SHP77 treated with DMSO at 0.1 percent for 48 hours (cell line): Measurements from ENCODE around the gene ZNF467.

Experiments used
- DNase-seq: peaks from one replicate; lab custom pipeline; 2025; lab: John Stamatoyannopoulos, UW

The ZNF467 gene

GRCh38 chr7:149806726-149807125, 33.3 kb upstream of the ZNF467 start:
- no peak for DNase-seq

- DNase-seq, result no peak
Measured at GRCh38 chr7:149804106-149804505, 30.7 kb upstream of the ZNF467 start.

GRCh38 chr7:149803551-149804074, 30.2 kb upstream of the ZNF467 start:
- DNase-seq, result no peak

DNA sequence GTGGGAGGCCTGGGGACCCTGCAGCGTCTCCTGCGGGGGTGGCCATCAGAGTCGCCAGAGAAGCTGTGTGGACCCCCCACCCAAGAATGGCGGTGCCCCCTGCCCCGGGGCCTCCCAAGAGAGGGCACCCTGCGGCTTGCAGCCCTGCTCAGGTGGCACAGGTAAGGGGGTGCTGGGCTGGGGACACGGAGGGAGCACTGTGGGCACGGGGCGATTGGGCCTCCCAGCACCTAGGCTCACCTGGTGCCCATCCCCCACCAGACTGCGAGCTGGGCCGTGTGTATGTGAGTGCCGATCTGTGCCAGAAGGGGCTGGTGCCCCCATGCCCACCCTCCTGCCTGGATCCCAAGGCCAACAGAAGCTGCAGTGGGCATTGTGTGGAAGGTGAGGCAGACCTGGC, 29.6 kb upstream of the ZNF467 start:
- no peak for DNase-seq

DNA sequence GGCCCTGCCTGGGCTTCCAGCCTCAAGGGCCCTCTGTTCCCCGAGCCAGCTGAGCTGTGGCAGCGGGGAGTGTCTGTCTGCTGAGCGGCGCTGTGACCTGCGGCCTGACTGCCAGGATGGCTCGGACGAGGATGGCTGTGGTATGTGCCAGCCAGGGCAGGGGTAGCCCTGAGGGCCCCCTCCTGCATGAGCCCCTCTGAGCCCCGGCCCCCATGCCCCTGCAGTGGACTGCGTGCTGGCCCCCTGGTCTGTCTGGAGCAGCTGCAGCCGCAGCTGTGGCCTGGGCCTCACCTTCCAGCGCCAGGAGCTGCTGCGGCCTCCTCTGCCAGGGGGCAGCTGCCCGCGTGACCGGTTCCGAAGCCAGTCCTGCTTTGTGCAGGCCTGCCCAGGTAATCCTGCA, 28.4 kb upstream of the ZNF467 start:
- DNase-seq, result no peak

DNA sequence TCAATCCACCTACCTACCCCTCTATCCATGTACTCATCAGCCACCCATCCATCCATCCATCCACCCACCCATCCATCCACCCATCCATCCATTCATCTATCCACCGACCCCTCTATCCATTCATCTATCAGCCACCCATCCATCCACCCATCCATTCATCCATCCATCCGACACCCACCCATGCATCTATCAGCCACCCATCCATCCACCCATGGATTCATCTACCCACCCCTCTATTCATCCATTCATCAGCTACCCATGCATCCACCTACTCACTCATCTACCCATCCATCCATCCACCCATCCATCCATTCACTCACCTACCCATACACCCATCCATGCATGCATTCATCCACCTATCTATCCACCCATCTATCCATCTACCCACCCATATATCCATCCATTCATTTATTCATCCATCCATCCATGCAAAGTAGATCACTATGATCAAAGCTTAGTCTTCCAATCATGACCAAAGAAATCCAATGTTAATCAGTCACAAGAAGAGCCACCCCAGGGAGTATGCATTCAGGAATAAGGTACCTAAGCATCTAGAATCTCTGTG, 27.7 kb upstream of the ZNF467 start:
- DNase-seq, result no peak

- DNase-seq, result no peak
Measured at GRCh38 chr7:149800169-149800555, 26.8 kb upstream of the ZNF467 start.

GRCh38 chr7:149799397-149800168, 26.2 kb upstream of the ZNF467 start:
- DNase-seq, result no peak

DNA sequence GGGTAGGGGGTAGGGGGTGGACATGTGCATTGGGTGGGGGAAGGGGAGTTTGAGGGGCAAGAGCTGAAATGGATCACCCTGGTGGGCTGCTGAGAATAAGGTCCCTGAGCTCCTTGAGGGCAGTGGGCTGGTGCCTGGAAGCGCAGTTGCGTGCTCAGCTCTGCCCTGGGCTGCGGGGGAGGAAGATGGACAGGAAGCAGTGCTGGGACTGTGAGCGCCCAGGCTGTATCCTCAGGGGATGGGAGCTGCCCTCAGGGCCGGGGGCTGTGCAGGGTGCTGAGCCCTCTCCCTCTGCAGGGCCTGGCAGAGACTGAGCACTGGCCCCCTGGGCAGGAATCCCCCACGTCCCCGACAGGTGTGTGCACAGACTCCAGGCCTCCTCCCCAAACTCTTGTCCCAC, 24.4 kb upstream of the ZNF467 start:
- no peak for DNase-seq

- no peak for DNase-seq
Measured at GRCh38 chr7:149796287-149796860, 23.0 kb upstream of the ZNF467 start.

GRCh38 chr7:149795126-149795525, 21.7 kb upstream of the ZNF467 start:
- no peak for DNase-seq

GRCh38 chr7:149794661-149795060, 21.3 kb upstream of the ZNF467 start:
- no peak for DNase-seq

GRCh38 chr7:149793261-149793660, 19.9 kb upstream of the ZNF467 start:
- DNase-seq, result no peak

DNA sequence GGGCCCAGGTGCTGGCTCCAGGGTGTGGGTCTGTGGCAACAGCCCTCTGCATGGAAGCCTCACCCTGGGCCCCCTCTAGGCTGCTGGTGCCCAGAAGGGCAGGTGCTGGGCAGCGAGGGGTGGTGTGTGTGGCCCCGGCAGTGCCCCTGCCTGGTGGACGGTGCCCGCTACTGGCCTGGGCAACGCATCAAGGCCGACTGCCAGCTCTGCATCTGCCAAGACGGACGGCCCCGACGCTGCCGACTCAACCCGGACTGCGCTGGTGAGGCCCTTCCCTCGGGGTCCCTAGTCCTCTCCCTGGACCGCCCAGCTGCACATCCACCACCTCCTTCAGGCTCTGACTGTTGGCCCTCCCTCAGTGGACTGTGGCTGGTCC, 18.8 kb upstream of the ZNF467 start:
- DNase-seq, result no peak

DNA sequence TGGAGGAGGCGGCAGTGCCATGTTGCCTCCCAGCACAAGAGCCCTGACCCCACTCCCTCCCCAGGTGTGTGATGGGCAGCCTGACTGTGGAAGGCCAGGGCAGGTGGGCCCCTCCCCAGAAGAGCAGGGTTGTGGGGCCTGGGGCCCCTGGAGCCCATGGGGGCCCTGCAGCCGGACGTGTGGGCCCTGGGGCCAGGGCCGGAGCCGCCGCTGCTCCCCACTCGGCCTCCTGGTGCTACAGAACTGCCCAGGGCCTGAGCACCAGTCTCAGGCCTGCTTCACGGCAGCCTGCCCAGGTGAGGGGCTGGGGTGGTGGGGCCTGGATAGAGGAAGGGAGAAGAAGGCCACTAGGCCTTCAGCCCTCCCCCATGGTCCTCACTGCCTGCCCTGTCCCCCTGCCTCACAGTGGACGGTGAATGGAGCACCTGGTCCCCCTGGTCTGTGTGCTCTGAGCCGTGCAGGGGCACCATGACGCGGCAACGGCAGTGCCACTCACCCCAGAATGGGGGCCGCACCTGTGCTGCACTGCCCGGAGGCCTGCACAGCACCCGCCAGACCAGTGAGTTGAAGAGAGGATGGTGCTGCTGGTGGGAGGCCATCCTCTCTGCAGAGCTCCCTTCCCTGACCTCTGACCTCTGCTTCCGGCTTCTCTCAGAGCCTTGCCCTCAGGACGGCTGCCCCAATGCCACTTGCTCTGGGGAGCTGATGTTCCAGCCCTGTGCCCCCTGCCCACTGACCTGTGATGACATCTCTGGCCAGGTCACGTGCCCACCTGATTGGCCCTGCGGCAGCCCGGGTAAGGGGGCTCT, 18.2 kb upstream of the ZNF467 start:
- DNase-seq, result no peak

DNA sequence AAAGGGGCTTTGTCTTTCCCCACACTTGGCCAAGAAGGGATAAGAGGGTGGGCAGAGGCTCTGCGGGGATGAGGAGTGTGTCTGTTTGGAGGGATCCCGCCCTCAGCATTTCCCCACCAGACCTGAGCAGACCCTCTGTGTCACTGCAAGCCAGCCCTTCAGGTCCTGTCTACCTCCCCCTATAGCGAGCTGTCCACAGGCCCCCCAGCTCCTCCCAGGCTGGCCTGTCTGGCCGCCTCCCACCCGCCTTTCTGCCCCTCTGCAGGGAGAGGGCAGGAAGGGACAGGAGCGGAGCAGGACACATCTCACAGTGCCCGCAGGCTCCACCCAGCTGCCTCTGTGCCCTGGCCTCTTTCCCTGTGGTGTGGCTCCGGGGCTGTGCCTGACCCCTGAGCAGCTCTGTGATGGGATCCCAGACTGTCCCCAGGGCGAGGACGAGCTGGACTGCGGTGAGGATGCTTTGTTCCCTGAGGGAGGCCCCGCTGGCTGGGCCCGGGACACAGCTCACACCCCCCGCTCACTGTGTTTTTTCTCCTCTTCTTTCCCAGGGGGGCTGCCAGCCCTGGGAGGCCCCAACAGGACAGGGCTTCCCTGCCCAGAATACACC, 17.5 kb upstream of the ZNF467 start:
- DNase-seq, result no peak

- no peak for DNase-seq
Measured at GRCh38 chr7:149790146-149790548, 16.8 kb upstream of the ZNF467 start.

DNA sequence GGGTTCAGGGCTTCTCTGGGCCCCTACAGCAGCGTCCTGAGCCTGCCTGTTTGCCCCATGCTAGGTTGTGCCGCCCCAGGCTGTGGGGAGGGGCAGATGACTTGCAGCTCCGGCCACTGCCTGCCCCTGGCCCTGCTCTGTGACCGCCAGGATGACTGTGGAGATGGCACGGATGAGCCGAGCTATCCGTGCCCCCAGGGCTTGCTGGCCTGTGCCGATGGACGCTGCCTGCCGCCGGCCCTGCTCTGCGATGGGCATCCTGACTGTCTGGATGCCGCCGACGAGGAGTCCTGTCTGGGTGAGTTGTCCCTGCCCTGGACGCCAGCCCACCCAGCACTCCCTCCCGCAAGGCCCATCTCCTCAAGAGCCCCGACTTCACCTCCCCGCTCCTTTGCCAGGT, 15.7 kb upstream of the ZNF467 start:
- DNase-seq, result no peak

DNA sequence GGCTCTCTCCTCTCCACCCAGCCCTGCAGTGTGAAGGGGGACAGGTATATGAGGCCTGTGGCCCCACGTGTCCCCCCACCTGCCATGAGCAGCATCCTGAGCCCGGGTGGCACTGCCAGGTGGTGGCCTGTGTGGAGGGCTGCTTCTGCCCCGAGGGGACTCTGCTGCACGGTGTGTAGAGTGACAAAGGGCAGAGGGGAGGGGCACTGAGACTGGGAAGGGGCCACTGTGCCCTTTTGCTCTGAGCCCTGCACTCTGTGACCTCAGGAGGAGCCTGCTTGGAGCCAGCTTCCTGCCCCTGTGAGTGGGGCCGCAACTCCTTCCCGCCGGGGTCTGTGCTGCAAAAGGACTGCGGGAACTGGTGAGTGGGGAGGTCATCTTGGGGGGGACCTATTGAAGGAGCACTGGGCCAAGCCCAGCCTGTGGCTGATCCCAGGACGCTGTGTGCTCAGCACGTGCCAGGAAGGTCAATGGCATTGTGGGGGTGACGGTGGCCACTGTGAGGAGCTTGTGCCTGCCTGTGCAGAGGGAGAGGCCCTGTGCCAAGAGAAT, 15.0 kb upstream of the ZNF467 start:
- no peak for DNase-seq

DNA sequence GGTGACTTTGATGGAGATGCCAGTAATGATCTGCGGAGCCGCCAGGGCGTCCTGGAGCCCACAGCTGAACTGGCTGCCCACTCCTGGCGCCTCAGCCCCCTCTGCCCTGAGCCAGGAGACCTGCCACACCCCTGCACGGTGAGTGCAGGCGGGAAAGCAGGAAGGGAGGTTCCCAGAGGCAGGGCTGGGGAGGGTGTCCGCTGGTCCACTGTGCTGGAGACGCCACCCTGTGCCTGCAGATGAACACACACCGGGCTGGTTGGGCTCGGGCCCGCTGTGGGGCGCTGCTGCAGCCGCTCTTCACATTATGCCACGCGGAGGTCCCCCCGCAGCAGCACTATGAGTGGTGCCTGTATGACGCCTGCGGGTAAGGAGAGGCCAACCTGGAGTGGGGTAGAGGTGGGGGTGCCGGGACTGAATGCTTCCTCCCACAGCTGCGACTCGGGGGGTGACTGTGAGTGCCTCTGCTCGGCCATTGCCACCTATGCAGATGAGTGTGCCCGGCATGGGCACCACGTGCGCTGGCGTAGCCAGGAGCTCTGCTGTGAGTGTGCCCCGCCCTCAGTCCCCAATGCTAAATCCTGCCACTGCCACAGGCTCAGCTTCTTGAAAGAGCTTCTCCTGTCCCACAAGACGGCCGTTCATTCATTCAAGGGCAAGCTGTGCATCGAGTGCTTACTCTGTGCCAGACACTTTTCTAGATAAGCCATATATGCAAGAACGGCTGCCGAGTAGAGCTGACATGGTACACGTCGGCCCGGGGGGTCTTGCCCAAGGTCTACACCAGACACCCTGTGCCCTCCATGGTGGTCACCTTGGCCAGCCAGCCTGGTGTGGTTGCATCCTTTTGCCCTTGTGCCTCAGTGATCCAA, 14.3 kb upstream of the ZNF467 start:
- no peak for DNase-seq

- no peak for DNase-seq
Measured at GRCh38 chr7:149785983-149786382, 12.6 kb upstream of the ZNF467 start.
